ENCODE results near the gene SLC2A6.
A peak's percentile ranks its signal among the peaks of the same experiment; 100 is the strongest.

The SLC2A6 gene, protein sequence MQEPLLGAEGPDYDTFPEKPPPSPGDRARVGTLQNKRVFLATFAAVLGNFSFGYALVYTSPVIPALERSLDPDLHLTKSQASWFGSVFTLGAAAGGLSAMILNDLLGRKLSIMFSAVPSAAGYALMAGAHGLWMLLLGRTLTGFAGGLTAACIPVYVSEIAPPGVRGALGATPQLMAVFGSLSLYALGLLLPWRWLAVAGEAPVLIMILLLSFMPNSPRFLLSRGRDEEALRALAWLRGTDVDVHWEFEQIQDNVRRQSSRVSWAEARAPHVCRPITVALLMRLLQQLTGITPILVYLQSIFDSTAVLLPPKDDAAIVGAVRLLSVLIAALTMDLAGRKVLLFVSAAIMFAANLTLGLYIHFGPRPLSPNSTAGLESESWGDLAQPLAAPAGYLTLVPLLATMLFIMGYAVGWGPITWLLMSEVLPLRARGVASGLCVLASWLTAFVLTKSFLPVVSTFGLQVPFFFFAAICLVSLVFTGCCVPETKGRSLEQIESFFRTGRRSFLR

DNA sequence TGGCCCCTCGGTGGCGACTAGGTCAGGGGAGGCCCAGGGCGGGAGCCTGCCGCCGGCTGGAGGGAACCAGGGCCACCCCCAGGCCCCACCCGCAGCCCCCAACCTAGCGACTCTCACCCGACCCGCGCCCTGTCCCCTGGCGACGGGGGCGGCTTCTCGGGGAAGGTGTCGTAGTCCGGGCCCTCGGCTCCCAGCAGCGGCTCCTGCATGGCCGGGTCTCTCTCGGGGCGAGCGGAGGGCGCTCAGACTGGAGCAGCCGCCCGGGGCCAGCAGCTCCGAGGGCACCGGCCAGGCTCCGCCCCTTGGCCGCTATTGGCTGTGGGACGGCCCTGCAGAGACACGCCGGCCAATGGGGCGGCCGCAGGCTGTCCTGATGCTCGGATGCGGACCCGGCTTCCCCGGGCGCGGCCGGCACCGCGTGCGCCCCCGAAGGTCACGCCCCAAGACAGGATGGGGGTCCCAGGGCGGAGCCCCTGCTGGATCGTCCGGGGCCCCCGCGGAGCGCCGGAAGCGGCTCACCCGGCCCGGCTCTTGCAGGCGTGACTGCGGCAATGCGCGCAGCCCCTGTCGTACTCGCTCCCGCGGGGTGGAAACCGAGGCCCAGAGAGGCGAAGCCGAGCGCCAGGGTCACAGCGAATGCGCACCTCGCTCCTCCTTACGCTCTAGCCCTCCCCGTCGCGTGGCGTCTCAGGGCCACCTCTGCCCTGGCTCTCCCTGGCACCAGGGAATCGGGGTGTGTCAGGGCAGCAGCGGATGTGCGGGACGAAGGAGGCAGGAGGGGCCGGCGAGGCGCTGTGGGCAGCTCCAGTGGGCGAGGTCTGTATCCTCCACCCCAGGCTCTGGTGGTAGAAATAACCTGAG lies at the start of gene SLC2A6:
SLC2A6 (minus strand) TSS at position 249 of the 861 bp plus-strand sequence; CDS start at position 209, 40 bp downstream.
- peak; percentile 82 for DNase-seq

DNA sequence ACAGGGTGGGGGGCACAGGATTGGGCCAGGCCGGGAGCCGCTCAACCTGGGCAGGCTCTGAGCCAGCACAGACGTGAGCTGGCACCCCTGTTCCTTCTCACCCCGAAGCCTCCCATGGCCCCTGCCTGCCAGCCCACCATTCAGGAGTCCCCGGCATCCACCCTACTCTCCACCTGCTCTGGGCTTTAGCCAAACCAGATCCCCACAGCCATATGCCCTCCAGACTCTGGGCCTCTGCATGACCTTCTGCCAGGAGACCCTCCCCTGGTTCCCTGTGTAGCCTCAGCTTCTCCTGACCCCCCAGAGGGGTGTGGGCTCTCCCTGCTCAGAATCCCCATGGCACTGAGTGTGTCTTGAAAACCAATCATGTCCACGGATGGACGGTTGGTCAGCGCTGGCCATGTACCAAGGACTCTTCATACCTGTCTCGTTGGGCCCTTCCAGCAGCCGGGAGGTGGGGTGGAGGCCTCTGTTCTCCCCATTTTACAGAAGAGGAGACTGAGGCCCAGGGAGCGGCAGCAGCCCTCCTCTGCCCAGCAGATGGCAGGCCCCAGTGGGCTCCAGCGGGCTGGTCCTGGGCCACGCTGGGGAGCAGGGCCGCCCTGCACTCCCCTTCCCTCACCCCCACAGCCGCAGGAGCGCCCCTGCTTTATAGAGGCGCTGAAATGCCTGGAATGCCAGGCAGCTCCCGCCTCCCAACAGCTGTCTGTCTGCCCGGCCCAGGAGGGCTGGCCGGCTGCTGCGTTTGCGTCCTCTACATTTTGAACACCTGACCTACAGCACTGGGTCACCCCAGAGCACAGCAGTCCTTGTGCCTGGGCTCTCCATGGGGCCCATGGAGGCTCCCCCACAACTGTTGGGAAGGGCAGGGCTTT lies 49.3 kb upstream of the SLC2A6 start:
- no peak for DNase-seq

DNA sequence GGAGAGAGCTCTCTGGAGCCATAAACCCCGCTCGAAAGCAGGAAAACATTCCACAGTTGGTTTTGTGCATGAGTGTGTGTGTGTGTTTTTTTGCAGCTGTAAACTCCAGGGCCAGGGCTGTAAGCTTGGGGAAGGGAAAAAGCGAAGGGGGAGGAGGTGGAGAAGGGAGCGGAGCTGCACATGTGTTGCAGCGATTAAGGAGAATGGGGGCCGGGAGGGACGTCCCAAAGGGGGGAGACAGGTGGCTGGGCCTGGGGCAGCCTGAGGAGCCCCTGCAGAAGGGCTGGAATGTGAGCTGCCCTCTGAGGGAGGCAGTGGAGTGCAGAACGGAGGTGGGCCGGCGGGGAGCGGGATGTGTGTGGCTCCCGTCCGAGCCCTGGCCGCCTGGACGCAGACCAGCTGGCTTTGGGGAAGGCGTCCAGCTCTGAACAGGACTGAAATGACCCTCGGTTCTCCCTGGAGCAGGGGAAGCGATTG lies 48.6 kb upstream of the SLC2A6 start:
- no peak for DNase-seq

DNA sequence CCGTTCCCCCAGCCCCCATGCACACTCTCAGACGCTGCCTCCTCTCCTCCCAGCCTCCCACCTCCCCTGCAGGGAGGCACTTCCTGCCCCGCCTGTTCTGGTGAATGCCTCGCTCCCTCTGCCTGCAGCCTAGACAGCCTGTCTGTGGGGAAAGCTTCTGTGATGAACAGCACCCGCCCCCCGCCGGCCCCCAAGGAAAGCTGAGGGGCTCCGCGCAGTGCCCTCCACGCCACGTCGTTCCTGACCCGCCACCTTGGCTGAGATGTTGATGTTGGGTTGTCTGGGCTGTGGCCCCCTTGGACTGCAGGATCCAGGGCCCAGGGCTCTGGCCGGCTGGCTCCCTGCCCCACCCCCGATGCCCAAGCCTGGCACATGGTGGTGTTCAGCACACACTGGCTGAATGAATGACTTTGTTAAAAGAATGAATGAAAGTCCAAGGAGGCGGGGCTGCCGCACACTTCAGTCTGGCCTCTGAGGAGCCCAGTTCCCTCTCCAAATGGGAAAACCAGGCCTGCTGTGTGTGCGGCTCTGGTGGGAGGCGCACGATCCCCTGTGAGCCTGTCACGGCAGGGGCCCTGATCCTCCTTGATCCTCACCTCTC lies 47.9 kb upstream of the SLC2A6 start:
- DNase-seq = no peak

DNA sequence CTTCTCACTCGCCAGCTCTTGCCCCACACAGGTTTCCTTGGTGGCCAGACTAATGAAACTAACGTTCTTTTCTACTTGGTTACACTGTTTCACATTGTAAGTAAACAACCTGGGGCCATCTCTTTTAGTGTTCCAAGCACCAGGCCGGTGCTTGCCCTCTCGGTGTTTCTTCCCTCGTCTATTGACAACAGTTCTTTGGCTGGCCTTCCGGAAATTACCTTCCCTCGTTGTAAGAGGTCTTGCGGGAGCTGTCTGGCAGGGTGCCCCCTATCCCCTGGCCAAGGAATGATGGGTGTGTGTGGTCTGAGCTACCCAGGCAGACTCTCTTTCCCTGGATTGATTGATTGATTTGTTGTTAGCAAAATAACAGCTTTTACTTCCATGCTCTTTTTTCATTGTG lies 46.8 kb upstream of the SLC2A6 start:
- no peak for DNase-seq

DNA sequence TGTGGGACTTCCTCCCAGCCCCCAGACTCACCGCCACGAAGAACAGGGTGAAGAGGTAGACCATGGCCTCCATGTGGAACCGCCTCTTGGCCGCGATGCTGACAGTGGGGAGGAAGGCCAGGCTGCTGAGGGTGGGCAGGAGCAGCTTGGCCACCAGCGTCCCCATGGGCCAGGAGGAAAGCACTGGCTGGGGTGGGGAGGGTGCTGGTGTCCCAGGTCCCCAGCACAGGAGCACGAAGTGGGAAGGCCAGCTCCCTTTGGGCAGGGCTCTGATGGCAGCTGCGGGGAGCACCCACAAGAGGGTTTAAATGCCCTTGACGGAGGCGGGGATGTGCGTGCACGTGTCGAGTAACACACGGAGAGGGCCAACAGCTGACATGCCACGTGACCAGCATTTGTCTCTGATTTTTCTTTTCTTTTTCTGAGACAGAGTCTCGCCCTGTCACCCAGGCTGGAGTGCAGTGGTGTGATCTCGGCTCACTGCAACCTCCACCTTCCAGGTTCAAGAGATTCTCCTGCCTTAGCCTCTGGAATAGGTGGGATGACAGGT lies 45.9 kb upstream of the SLC2A6 start, which contains the start of gene MYMK:
MYMK (minus strand) TSS at position 281 of the 550 bp plus-strand sequence; CDS start at position 166, 115 bp downstream.
- DNase-seq = no peak

DNA sequence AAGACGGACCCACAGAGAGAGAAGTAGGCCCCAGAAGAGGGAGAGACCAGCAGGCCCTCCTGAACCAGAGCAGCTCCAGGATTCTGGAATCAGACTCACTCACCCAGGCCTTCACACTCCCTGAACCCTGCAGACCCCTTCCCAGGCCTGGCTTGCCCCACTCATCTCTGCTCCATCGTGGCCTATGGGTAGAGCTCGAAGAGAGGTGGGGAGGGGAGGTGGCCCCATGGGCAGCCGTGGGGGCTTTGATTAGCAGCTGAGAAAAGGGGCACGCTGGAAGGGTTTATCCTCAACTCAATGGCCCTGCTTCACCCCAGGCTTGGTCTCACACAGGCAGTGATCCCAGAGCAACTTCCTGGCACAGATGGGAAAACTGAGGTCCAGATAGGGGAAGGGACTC lies 45.2 kb upstream of the SLC2A6 start:
- no peak for DNase-seq

DNA sequence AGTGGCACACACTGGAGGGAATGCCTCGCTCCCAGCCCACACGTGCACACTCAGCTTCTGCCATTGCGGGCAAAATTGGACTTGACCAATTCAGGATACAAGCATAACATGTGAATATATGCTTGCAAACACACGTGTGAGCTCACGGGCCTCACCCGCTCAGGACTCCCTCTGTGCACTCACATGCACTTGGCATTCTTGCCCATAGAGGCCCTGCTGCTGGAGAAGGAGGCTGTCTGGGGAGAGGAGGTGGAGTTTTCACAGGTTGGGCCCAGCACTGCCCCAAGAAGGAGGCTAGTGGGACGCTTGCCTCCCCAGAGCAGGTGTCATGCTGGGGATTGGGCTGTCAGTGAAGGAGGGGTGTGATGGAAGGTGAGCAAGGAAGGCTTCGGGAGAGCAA lies 44.2 kb upstream of the SLC2A6 start:
- no peak for DNase-seq

DNA sequence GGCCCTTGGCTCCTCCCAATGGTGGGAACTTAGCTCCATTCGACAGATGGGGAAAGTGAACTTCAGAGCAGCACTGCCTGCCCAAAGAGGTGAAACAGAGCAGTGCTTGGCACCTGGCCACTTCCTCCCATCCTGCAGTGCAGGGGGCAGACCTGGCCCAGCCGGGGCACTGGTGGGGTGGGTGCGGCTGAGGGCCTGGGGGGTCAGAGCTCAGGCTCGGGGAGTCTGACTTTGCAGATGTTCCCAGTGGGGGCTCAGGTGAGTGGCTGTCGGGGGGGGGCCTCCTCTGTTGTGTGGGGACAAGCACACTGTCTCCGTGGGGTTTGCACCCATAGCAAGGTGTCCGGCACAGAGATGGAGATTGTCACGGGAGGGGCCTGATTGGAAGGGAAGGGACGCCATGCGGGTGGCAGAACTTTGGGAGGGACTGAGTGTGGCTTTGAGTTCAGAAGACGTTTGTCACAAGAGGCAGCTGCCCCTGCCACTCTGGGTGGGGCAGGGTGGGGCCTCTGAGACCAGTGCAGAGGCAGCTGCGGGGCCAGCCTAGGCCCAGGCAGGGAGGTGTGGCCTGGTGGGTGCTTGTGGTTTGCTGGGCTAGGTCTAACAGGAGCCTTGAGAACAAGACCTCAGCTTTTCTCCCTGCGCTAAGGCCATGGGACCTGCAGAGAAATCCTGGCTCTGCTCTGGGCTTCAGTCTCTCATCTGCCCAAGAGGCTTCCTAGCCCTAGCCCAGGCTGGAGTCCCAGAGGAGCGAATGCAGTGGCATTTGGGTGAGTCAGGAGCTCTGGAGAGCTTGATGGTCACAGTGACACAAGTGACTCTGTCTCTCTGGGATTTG lies 43.4 kb upstream of the SLC2A6 start:
- no peak for DNase-seq

DNA sequence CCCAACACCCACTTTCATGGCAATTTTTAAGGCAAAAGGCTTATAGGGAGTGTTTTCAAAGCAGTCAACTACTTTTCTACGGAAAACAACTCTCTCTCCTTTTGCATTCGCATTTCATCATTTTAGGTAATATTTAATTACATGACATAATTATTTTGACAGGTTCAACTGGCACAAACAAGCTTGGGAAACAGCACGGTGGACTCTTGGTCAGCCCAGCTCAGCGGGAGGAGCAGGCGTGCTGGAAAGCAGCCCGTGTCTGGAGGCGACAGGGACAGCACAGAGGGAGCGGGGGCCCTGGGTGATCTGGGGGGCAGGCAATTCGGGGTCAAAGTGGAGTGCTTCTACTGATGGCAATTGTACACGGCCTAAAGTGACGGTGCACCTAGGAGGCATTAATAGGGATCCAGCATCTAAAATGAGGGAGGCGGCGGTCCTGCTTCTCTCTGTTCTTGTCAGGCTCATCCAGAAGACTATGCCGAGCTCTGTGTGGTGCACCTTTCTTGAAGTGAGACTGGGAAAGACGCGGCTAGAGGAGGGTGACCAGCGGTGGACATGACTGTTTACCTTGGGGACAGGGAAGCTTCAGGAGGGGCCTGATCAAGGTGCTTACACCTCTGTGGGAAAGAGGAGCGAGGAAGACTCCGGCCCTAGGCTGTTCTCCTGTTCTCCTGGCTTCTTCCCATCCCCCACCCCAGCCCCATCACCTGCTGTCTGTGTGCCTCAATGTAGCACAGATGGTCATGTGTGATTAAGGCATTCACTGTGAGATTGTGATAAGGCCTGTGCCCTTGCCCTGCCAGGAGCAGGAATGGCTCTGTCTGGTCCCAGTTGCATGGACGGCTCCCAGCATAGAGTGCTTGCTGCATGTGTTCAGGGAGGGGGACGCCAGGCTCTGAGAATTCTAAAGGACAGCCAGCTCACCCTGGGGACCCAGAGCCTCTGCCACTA lies 42.5 kb upstream of the SLC2A6 start:
- no peak for DNase-seq

DNA sequence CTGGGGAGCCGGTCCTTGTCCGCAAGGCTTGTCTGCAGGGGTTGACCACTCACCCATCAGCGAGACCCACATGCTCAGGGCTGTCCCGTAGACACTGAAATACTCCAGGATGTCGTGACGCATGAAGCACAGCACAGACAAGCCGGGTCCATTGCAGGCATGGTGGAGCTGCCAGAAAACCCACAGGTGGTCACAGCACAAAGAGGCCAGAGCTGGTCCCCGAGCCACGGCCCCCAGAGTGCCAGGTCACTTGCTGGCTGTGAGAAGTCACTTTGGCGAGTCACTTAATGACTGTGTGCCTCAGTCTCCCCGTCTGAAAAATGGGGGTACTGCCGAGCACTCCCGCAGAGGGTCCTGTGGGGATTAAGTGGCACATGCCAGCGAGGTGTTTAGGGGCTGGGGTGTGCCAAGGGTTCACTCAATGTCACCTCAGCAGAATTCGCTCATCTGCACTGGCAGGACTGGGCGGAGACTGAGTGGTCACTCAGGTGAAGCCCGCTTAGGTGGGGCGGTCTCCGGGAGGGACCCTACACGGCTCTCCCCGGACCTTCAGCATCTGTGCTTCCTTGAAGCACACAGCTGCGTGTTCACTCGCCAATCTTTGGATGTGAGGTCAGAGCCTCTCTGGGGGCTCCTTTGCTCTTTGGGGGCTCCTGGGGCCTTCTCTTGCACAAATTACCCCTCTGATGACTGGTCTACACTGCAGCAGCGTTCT lies 41.4 kb upstream of the SLC2A6 start:
- DNase-seq = no peak

DNA sequence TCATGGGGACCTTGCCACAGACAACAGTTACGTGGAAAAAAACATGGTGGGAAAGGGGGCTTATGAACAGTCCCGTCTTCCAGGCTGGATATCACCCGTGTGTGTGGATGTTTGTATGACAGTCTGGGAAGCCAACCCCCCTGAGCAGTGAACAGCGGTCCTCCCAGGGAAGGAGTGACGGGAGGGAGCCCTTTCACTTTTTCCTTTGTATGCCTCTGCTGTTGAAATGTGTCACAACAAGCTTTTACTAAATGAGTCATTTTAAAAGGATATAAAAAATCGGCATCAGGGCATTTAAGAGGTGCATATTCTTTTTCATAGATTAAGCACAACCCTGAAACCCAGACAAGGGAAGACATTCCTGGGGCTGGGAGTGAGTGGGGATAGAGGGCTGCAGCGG lies 40.8 kb upstream of the SLC2A6 start:
- DNase-seq = no peak

DNA sequence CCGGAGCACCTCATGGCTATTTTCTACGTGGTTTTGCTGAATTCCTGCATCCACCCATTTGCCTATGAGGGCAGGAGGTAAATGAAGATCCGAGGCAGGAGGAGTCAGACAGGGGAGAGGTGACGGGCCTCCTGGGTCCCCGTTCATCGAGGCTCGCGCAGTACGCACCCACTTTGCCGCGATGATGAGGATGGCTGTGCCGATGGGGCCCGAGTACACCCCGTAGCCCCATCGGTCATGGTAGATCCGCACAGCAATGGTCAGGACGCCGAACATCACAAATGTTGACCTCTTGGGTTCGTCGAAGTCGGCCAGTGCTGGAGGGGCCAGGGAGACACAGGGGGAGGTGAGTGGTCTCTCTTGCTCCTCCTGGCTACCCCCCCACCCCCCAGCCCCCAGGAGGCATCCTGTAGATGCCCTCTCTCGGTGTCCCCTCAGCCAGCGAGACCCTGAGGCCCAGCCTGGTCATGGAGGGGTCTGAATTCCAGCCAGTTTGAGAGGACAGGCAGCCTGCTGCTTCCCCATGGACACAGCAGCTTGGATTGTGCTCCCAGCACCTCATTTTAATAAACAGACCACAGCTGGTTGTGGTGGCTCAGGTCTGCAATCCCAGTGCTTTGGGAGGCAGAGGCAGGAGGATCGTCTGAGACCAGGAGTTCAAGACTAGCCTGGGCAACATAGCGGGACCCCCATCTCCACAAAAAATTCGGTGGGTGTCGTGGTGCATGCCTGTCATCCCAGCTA lies 40.0 kb upstream of the SLC2A6 start:
- no peak for DNase-seq

DNA sequence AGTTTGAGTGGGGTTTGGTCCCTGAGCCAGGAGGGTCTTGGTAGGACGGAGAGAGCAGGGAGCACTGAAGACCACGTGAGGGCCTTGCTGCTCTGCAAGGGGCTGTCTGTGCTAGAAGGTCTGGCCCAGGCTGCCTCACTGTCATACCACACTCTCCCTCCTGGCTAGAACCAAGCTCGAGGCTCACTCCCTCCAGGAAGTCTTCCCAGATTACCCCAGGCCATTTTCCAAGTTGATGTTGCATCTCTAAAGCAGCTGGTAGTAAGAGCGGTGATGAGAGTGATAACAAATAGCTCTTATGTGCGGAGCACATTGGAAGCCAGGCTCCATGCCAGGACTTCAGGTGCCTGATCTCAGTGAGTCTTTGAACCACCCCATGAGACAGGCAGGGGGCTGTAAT lies 39.3 kb upstream of the SLC2A6 start:
- DNase-seq = no peak

DNA sequence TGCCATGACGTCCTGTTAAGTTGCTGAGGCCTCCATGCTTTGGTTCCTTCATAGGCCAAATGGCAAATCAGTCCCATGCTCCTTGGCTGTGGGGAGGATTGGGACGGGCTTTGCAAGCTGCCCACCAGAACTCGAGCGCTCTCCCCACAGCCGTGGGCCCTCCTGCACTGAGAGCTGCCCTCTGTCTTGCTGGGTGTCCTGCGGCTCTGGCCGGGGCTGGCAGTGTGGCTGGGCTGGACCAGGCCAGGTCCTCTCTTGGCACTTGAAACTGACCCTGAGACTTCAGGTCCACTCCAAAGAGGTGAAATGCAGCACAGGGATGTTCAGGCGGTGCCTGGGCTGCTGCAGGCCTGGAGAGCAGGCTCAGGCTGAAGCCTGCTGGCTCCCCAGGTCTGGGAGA lies 38.8 kb upstream of the SLC2A6 start:
- no peak for DNase-seq

DNA sequence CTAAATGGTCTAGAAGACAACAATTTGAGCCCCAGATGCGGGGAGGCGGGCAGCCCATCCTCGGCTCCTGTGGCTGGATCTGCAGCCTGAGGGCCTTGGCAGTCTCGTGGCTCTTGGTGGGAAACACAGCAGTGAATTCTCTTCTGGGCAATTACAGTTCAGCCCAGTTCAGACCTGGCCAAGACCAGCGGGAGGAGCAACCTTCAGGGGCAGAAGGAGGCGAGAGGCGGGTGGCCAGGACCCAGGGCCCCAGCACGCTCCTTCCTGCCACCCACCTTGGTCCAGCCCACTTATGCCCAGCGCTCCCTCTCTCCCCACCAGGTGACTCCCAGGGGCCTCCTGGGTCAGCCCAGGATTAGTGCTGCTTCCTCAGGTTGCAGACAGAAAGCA lies 38.1 kb upstream of the SLC2A6 start:
- DNase-seq = no peak

DNA sequence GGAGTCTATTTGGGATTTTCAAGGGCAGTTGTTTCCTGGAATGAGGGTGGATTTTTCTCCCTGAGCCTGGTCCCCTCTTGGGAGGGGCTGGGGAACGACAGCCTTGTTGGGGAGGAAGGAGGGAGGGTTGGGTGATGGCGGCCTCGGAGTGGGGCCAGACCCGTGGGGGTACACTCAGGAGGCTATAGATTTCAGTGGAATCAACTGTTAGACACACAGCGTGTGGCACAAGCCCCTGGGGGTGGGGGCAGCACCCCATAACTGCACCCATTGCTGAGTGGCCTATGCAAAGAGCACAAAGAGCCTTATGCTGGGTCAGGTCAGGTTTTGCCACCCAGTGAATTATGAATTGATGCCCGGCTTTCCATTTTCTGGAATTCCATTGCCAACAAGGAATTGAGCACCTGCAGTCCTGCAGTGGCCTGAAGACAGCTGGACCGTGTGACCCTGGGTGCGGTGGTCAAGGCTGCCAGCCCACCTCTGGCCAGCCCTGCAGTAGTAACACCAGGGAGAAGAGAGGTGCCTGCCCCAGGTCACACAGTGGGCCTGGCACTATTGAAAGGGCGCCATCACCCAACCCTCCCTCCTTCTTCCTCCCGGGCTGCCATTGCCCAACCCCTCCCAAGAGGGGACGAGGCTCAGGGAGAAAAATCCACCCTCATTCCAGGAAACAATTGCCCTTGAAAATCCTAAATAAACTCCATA lies 37.5 kb upstream of the SLC2A6 start:
- DNase-seq = no peak
